Fibroblast of villous mesenchyme (primary cell): ENCODE results near the gene TMSB15C. TPM values are rescaled to one million over a fixed set of nuclear protein-coding genes. Genes with fewer than 3 reads are reported as not detected.
"Not testable (repeated sequence)": the region's sequence is repeated elsewhere in the genome, so short reads cannot be mapped to it uniquely, and the experiment has no call there.

Experiments
- DNase-seq: peaks from one replicate; pipeline ENCODE4 v3.0.0-alpha.2; 2010; ENCODE audit warnings: low read depth
- H3K4me3 ChIP-seq: 2 replicates; pipeline ENCODE4 v1.5.1; 2011; ENCODE audit warnings: low read depth, mild to moderate bottlenecking, low read length
- CTCF ChIP-seq: IDR thresholded peaks from 2 replicates; pipeline ENCODE4 v1.5.1; 2012; ENCODE audit warnings: low read depth, mild to moderate bottlenecking, low read length; ENCODE audit not compliant: insufficient read depth
- total RNA-seq: library from RNA; depleted of rRNA; stranded (reverse); fragments of >200 nt; gene quantifications from 2 replicates; pipeline ENCODE4 v1.2.3, GENCODE V29; 2012

Gene TMSB15C
- total RNA-seq, 1 donor, result 5.2 TPM

GRCh38 chrX:104085477-104085876 is 9.4 kb upstream of the TMSB15C start:
- TF ChIP-seq CTCF, result no peak
- no peak overlapping the region for H3K4me3 ChIP-seq
- DNase-seq, result no peak

GRCh38 chrX:104084534-104085277 is 8.7 kb upstream of the TMSB15C start:
- H3K4me3 ChIP-seq, result no peak overlapping the region
- no peak for DNase-seq
- TF ChIP-seq CTCF, result no peak

GRCh38 chrX:104084063-104084462 is 8.0 kb upstream of the TMSB15C start:
- DNase-seq, result no peak
- no peak overlapping the region for H3K4me3 ChIP-seq
- no peak for TF ChIP-seq CTCF

- not testable (repeated sequence) for H3K4me3 ChIP-seq, DNase-seq
Measured at GRCh38 chrX:104077854-104078253, 1.8 kb upstream of the TMSB15C start.

GRCh38 chrX:104062636-104063035 is 13.4 kb downstream of the TMSB15C start:
- not testable (repeated sequence) for DNase-seq

GRCh38 chrX:104054956-104055355 is 21.1 kb downstream of the TMSB15C start:
- H3K4me3 ChIP-seq, DNase-seq: not testable (repeated sequence)

More at GRCh38 chrX:104062636-104063035, 13.4 kb downstream of the TMSB15C start:
- not testable (repeated sequence) for H3K4me3 ChIP-seq

- no peak overlapping the region for H3K4me3 ChIP-seq
- TF ChIP-seq CTCF, result no peak
- no peak for DNase-seq
Measured at GRCh38 chrX:104047171-104047570, 28.9 kb downstream of the TMSB15C start.

- no peak for TF ChIP-seq CTCF
- DNase-seq, result no peak
Measured at GRCh38 chrX:104045642-104046041, 30.4 kb downstream of the TMSB15C start.

More at GRCh38 chrX:104045642-104046041, 30.4 kb downstream of the TMSB15C start:
- no peak overlapping the region for H3K4me3 ChIP-seq
